NCI-H1417 (cell line): ENCODE measurements around the gene MSH3.
"Not testable (repeated sequence)": the region's sequence is repeated elsewhere in the genome, so short reads cannot be mapped to it uniquely, and the experiment has no call there.

ENCODE experiments used
- DNase-seq, 3 experiments: peaks; one replicate each; lab custom pipeline; 2025; lab: John Stamatoyannopoulos, UW

Gene MSH3

DNA sequence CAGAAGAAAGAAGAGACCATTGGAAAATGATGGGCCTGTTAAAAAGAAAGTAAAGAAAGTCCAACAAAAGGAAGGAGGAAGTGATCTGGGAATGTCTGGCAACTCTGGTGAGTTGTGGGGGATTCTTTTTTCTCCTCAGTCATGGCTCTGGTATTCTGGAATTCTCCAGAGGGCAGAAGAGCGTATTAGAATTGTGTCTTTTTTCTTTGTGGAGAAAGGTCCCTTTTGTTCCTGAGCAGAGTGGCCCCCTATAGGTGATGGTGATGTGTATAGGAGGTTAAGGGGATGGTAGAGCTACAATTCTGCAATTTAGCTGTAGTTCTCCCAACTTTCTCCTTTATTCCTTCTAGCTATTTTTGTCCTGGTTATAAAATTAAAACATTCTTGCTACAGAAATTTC is 2.0 kb downstream of the MSH3 start:
- DNase-seq: no peak

DNA sequence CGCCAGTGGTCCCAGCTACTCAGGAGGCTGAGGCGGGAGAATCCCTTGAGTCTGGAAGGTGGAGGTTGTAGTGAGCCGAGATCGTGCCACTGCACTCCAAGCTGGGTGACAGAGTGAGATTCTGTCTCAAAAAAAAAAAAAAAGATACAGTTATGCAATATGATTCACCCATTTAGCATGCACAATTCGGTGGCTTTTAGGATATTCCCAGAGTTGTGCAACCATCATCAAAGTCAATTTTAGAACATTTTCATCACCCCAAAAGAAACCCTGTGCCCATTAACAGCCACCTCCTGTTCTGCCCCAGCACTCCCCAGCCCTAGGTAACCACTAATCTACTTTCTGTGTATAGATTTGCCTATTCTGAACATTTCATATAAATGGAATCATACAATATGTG is 4.7 kb downstream of the MSH3 start:
- DNase-seq: no peak

DNA sequence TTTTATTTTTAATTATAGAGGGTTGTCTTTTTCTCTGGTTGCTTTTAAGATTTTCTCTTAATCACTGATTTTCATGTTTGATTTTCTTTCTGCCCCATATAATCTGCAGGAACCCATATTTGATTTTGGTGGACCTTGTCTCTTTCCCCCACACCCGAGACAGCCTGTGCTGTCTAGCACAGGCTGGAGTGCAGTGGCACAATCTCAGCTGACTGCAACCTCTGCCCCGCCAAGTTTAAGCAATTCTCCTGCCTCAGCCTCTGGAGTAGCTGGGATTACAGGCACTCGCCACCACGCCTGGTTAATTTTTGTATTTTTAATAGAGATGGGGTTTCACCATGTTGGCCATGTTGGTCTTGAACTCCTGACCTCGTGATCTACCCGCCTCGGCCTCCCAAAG is 6.2 kb downstream of the MSH3 start:
- not testable (repeated sequence) for DNase-seq

DNA sequence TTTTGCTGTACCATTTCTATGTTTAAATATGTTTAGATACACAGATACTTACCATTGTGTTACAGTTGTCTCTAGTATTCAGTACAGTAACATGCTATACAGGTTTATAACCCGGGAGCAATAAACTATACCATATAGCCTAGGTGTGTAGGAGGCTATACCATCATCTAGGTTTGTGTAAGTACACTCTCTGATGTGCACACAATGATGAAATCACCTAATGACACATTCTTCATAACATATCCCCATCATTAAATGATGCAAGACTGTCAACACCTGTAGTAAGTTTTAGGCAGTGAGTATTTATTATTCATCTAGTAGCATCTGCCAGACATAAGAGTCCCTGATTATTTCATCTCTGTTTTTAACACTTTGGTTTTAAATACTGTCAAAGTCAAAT is 7.7 kb downstream of the MSH3 start:
- no peak for DNase-seq

DNA sequence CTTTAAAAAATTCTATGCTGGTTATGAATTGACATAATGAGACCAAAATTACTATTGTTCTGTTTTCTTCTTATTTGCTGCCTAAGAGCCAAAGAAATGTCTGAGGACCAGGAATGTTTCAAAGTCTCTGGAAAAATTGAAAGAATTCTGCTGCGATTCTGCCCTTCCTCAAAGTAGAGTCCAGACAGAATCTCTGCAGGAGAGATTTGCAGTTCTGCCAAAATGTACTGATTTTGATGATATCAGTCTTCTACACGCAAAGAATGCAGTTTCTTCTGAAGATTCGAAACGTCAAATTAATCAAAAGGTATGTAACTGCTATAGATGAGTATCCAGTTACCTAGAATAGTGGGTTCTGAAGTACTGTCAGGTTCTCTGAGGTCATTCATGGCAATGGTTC is 10.6 kb downstream of the MSH3 start:
- no peak for DNase-seq

DNA sequence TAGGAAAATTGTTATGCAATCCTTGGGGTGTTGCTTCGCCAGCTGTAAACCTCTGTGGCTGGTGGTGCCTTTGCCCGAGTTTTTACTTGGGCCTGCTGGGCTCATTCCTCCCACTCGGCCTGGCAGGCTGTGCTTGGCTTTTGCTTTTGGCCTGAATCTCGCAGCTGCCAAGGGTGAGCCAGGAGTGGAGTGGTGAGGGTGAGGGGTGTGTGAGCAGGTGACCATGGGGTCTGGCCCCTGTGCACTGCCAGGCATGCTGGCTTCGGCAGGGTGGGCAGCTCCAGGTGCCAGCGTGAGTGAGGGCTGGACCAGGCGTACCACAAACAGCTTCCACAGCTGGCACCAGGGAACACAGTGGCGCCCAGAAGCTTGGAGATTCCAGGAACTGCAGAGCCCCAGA is 12.9 kb downstream of the MSH3 start:
- no peak for DNase-seq

DNA sequence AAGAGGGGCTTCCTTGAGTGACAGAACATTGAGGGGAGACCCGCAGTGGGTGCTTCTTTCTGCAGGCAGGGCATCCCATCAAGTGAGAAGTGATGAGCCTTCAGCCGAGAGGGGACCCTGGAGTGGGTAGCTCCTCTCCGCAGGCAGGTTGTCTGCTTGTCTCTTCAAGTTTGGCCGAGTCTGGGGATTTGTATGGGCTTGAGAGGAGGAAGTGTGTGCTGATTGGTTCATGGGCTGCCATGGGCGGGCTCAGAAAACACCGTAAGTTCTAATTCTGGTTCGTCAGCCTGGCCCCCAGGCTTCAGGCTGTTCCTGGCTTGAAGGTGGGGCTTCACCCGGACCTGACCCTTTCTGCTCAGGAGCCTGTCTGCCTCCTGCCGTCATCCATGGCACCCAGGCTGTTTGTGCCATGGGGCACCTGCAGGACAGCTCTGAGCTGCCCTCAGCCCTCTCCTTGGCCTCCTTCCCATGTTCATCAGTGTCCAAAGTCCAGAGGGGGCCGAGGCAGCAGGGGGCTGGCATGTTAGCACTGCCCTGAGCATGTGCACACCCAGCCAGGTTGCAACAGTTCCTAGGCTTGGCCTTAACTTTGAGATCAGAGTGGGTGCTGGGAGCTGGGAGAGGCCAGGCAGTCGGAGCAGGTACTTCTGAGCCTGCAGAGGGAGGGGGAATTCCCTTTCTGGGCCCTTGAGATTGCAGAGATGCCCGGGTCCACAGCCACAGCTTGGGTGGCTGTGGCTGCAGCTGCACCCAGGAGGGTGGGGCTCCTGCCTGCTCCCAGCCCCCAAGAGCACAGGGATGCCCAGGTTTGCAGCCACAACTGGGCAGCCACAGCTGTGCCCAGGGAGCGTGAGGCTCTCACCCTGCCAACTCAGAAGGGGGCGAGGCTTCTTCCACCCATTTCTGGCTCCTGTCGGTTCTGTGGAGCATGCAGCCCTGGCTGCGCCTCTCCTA is 13.8 kb downstream of the MSH3 start:
- DNase-seq: no peak

DNA sequence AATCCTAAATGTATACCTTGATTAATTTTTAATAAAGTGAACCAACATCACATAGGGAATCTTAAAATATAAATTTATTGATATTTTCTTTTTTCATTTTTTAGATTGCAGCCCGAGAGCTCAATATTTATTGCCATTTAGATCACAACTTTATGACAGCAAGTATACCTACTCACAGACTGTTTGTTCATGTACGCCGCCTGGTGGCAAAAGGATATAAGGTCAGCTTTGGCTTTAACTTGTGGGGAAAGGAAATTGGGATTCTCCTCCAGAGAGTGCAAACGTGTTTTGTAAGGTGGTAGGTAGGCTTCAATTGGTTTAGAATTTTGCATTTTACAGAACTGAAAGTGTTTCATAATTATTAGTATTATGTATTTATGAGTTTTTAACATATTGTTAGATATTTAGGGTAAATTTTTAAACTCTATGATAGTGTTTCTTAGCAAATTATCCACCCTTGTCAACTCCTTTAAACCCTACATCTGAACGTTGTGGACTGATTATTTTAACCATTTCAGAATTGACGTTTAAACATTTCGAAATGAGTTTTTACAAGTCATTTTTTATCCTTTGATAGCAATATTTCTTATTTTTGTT is 17.8 kb downstream of the MSH3 start:
- DNase-seq: peak; percentile 25 to 74 (median 46)

DNA sequence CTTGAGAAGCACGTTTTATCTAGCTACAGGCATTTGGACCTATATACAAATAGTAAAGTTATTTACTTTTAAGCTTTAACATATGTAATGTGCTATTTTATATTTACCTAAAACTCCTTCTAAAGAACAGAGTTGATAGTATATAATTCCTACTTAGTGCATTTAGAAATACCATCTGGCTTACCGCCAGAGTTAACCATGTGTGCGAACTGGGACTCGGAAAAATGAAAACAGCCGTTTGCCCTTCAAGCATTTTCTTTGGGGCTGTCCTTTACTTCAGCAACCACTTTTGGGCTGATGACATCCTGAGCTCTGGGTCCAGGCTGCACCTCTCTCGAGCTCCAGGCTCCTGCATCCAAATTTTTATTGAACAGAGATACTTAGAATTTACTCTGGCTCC is 22.3 kb downstream of the MSH3 start:
- DNase-seq: no peak

DNA sequence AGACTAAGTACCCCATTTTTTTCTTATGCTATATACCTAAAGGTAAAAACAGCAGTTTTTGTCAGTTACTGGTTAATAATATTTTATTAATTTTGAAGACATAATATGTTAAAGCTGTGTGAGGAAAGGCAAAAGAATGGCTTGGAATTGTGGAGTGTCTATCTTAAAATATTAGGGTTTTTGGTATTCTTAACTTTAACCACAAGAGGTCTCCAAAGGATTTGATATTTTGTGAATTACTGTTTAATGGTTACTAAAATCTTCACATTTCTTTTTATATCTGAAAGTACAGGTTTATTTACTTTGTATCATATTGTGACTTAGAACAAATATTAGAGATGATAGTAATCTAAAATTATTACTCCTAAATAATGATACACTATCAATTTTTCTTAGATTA is 32.3 kb downstream of the MSH3 start:
- DNase-seq: peak in 1 of 3 experiments; percentile 13

DNA sequence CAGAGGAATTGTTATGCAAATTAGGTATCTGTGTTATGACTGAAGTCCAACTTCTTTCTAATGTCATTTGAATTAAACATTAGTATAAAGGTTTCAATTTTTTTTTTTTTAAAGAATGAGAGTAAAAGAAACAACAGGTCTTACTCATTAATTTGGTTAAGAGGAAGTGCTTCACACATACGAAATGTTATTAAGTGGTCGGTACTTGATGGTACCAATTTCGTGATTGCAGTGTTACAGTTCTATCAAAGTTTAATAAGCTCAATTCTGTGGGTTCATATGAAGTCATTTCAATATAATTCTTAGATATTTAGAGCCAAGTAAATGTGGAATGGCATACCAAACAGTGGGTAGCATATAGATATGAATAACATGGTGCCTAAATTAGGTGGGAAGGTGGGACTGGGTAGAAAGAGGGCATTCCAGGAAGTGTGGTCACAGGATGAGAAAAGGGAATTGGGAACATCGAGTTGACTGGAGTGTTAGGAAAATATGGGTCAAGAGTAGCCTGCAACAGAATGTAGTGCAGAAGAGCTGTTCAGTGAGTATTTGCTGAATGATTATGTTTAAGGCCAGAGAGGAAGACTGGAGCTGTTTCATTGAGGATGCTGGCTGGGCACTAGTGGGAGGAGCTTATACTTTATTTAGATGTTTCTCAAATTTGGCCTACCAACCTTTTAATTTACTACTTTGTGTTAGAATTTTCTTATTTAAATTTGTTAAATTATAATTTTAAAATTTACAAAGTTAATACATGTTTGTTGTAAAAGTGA is 34.4 kb downstream of the MSH3 start:
- no peak for DNase-seq

DNA sequence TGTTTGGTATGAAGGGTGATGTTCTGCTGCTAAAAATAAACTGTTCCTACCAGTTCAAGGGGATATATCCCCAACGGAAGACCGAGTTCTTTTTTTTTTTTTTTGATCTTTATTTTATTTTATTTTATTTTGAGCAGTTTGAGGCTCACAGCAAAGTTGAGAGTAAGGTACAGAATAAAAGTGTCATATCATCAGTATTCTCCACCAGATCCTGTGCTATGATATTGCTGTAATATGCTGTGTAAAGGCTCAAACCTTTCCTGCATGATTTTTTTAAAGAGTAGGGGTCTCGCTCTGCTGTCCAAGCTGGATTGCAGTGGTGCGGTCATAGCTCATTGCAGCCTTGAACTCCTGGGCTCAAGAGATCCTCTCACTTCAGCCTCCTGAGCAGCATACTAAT is 35.2 kb downstream of the MSH3 start:
- DNase-seq: no peak

DNA sequence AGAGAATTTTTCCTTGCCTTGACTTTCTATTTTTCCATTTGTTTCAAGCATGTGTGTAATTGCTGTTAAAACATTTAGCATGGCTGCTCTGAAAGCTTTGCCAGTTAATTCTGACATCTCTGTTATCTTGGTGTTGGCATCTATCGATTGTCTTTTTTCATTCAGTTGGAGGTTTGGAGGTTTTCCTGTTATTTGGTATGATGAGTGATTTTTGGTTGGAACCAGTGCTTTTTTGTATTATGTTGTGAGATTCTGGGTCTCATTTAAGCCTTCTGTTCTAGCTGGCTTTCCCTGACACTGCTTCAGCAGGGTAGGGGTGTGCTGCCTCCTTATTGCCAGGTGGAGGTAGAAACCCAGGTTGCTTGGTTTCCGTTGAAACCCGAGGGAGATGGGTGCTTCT is 41.2 kb downstream of the MSH3 start:
- no peak for DNase-seq

DNA sequence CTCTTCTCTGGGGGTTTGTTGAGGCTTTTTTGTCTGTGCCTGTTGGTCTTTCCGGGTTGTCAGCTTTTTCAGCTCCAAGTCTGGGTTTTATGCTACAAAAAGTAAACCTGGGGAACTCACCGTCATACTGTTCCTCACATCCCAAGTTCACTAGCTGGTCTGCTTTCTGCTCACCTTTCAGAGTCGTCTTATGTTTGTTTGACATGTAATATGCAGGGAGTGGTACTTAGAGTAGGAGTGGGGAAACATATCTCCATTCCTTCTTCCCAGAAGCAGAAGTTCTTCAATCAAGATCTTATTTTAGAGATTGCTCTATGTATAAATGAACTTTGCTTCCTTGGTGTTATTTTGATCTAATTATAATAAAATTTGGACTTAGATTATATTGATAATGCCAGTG is 42.0 kb downstream of the MSH3 start:
- DNase-seq: no peak

DNA sequence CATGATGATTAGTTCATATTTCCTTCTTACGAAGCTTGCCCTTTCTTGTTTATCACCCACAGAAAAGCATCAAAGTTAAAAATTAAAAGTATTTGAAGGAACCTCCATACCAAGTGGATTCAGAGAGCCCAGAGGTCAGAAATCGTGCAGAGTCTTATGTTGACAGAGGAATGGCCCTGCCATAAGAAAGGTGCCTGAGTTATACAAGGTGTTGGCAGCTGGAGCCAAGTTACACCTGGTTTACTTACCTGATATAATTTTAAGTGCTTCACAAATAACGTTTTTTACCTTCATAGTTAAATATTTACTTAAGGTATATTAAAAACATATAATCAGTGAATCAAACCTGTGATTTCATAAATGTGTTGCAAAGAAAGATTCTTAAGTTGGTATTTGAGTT is 42.6 kb downstream of the MSH3 start:
- no peak for DNase-seq

DNA sequence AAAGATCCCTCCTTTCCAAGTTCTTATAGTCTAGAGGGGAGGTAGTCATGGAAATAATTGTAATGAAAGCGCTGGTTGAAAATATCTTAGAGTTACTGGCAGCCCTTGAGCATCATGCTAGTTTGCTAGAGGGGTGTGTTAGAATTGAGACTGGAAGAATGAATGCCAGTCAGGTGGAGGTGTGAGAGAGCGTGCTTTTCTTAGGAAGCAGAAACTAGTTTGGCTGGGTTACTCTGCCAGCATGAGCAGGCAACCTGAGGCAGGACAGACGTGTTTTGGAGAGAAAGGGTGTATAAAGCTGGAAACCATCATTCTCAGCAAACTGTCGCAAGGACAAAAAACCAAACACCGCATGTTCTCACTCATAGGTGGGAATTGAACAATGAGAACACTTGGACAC is 43.9 kb downstream of the MSH3 start:
- no peak for DNase-seq

DNA sequence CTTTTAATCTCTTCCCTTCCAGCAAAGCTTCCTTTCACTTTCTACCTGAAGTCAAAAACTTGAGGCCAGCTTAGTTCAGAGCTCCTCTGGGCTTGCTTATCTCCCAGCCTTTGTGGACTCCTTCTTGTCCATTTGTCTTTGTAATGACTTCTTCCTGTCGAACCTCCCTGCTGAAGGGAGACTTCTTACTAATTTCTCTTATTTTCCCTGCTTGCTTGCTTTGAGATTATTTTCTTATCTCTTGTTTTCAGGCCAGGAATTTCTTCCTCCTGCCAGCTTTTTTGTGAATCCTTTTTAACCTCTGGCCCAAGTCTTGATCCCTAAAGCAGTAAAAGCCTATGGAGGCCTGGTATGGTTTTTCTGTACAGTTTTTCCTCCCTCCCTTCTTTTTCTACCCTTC is 47.1 kb downstream of the MSH3 start:
- no peak for DNase-seq

DNA sequence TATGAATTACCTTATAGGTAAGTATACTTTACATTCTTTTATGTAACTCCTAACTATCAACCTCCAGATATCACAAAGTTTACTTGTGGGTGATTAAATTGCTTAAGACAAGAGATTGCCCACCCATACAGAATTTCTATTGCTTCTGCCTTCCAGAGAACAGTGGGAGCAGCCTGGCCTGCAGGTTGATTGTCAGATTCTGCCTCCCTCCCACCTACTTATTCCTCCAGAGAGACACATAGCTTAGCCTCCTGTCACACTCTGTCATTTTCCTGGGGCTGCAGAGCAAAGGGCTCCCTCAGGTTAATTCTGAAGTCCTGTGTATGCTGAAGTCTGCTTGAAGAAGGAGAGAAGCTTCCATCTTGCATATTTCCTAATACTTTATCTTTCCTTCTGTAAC is 48.8 kb downstream of the MSH3 start:
- no peak for DNase-seq

DNA sequence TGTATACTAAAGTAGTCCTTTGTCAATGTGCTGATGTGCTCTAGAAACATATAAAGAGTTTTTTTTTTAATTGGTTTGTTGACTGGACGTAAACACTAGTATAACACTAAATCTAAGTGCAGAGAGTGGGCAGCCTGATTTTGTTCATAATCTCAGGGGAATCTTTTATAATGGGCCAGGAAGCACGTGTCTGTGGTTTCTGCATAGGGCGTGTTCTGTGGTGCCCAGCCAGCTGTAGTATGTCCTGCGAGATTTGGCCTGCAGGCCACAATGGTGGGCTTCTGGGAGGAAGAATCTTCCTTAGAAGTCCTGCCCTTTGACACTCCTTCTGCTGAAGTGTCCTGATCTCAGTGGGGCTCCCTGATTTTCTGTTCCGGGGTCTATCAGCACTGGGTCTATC is 49.3 kb downstream of the MSH3 start:
- DNase-seq: no peak

DNA sequence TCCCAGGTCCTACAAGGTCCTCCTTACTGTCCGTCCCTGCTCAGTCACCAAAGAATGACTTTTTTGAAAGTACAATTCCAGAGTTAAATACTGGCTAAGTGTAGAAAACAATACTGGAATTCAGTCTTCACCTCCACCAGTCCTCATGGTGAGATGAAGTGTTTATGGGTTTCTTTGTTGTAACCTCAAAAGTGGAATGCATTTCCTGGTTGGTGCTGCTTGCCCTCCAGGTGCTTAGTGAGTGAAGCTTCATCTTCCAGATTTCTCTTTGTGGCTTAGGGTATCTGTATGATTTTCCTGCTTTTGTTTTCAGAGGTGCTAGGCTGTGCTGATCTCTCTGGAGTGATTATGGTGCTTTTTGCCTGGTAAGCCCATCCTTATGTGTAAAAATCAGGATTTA is 49.8 kb downstream of the MSH3 start:
- no peak for DNase-seq

DNA sequence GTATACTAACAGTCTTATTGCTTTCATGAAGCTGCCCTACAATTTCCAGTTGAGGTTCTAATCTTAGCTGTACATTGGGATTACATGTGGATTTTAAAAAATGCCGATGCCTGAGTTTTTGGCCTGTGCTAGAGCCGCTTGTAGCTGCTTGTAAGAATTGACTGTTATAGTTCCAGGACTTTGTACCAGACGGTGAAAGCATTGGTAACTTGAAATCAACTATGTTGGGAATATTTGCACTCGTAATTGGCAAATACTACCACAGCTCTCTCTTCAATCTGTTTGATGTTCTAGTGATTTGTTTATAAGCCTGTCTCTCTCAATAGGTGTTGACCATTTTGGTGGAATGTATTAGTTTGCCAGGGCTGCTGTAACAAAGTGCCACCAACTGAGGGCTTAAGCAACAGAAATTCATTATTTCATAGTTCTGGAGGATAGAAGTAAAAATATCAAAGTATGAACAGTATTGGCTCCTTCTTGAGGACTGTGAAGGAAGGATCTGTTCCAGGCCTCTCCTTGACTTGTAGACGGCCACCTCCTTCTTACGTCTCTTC is 50.8 kb downstream of the MSH3 start:
- no peak for DNase-seq

DNA sequence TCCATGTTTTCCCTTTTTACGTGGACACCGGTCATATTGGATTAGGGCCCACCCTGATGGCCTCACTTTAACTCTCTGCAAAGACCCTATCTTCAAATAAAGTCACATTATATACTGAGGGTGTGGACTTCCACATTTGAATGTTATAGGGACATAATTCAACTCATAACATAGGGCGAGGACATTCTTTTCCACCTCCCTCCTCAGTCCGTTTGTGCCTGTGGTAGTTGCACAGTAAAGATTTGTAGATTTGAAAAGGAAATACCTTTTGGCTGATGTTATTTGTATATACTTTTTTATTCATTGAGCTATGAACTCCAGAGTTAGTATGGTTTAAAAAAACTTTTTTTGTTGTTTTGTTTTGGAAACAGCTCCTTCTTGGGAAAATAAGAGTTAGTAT is 51.3 kb downstream of the MSH3 start:
- DNase-seq: no peak
